KMS-11 (cell line): ENCODE measurements around the gene CCSER1.

Experiments used
- H2AFZ ChIP-seq: fragments of 200-600 bp; sonication (generic); 2 replicates; pipeline ENCODE4 v1.6.1; 2016; ENCODE audit warnings: antibody characterized with exemption, mixed run types, low read depth
- H3K27ac ChIP-seq: fragments of 200-600 bp; sonication (generic); 2 replicates; pipeline ENCODE4 v1.6.1; 2016; ENCODE audit warnings: mild to moderate bottlenecking, mixed run types
- H3K27me3 ChIP-seq: fragments of 200-600 bp; sonication (generic); 2 replicates; pipeline ENCODE4 v1.6.1; 2017; ENCODE audit warnings: mild to moderate bottlenecking, low read depth, mixed run types, moderate library complexity; ENCODE audit not compliant: insufficient read depth
- H3K36me3 ChIP-seq: fragments of 200-600 bp; sonication (generic); 2 replicates; pipeline ENCODE4 v1.6.1; 2017; ENCODE audit warnings: mild to moderate bottlenecking, mixed run types; ENCODE audit not compliant: insufficient read depth
- H3K4me1 ChIP-seq: fragments of 200-600 bp; sonication (generic); 2 replicates; pipeline ENCODE4 v1.6.1; 2016; ENCODE audit warnings: mild to moderate bottlenecking, low read depth, mixed run types; ENCODE audit not compliant: poor library complexity, severe bottlenecking
- H3K4me2 ChIP-seq: fragments of 200-600 bp; sonication (generic); 2 replicates; pipeline ENCODE4 v1.7.0; 2016; ENCODE audit warnings: mild to moderate bottlenecking, mixed run types
- H3K4me3 ChIP-seq: fragments of 200-600 bp; sonication (generic); IDR thresholded peaks from 2 replicates; pipeline ENCODE4 v1.6.1; 2017; ENCODE audit warnings: low read depth, low read length, mixed read lengths; ENCODE audit not compliant: insufficient read depth
- H3K79me2 ChIP-seq: fragments of 200-600 bp; sonication (generic); 2 replicates; pipeline ENCODE4 v1.6.1; 2016; ENCODE audit warnings: low read depth, mixed run types; ENCODE audit not compliant: insufficient read depth
- H3K9ac ChIP-seq: fragments of 200-600 bp; sonication (generic); 2 replicates; pipeline ENCODE4 v1.6.1; 2016; ENCODE audit warnings: mild to moderate bottlenecking, mixed run types
- H4K20me1 ChIP-seq: fragments of 200-600 bp; sonication (generic); 2 replicates; pipeline ENCODE4 v1.6.1; 2016; ENCODE audit warnings: mild to moderate bottlenecking, mixed run types; ENCODE audit not compliant: insufficient read depth
- TF ChIP-seq, protein P1 (sequence below): fragments of 200-600 bp; sonication (generic); conservative IDR thresholded peaks from 2 replicates; pipeline ENCODE4 v1.6.1; 2017; ENCODE audit warnings: low read depth, mild to moderate bottlenecking, antibody characterized with exemption, low read length, moderate library complexity, mixed read lengths

CCSER1 gene

GRCh38 chr4:90181644-90182043, 54.5 kb downstream of the CCSER1 start:
- Histone ChIP-seq H3K27me3 (no peaks in the 10 kb centered on the region), H4K20me1 (no peaks in the 10 kb centered on the region), H3K9ac (no peak overlapping the region), H2AFZ (no peak overlapping the region), H3K79me2 (no peaks in the 10 kb centered on the region), H3K36me3 (no peaks in the 10 kb centered on the region), H3K27ac (no peak overlapping the region), H3K4me1 (no peaks in the 10 kb centered on the region), H3K4me2 (no peak overlapping the region), H3K4me3 (no peak overlapping the region)
- TF ChIP-seq, protein P1, sequence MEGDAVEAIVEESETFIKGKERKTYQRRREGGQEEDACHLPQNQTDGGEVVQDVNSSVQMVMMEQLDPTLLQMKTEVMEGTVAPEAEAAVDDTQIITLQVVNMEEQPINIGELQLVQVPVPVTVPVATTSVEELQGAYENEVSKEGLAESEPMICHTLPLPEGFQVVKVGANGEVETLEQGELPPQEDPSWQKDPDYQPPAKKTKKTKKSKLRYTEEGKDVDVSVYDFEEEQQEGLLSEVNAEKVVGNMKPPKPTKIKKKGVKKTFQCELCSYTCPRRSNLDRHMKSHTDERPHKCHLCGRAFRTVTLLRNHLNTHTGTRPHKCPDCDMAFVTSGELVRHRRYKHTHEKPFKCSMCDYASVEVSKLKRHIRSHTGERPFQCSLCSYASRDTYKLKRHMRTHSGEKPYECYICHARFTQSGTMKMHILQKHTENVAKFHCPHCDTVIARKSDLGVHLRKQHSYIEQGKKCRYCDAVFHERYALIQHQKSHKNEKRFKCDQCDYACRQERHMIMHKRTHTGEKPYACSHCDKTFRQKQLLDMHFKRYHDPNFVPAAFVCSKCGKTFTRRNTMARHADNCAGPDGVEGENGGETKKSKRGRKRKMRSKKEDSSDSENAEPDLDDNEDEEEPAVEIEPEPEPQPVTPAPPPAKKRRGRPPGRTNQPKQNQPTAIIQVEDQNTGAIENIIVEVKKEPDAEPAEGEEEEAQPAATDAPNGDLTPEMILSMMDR, result no peak

GRCh38 chr4:90183254-90183653, 56.1 kb downstream of the CCSER1 start:
- Histone ChIP-seq H2AFZ (no peak overlapping the region), H3K4me1 (no peaks in the 10 kb centered on the region), H4K20me1 (no peaks in the 10 kb centered on the region), H3K27ac (no peak overlapping the region), H3K79me2 (no peaks in the 10 kb centered on the region), H3K4me3 (no peak overlapping the region), H3K27me3 (no peaks in the 10 kb centered on the region), H3K36me3 (no peaks in the 10 kb centered on the region), H3K4me2 (no peak overlapping the region), H3K9ac (no peak overlapping the region)
- TF ChIP-seq, protein P1, result no peak

- Histone ChIP-seq H3K4me2 (no peak overlapping the region), H2AFZ (no peak overlapping the region), H3K27ac (no peak overlapping the region), H4K20me1 (no peaks in the 10 kb centered on the region), H3K4me3 (no peak overlapping the region), H3K27me3 (no peaks in the 10 kb centered on the region), H3K36me3 (no peaks in the 10 kb centered on the region), H3K4me1 (no peaks in the 10 kb centered on the region), H3K79me2 (no peaks in the 10 kb centered on the region), H3K9ac (no peak overlapping the region)
- TF ChIP-seq, protein P1, result no peak
These were observed 57.4 kb downstream of the CCSER1 start for GRCh38 chr4:90184560-90184959.

GRCh38 chr4:90185416-90185815, 58.2 kb downstream of the CCSER1 start:
- Histone ChIP-seq H3K4me2 (no peak overlapping the region), H3K4me3 (no peak overlapping the region), H3K79me2 (no peaks in the 10 kb centered on the region), H4K20me1 (no peaks in the 10 kb centered on the region), H3K36me3 (no peaks in the 10 kb centered on the region), H3K4me1 (no peaks in the 10 kb centered on the region), H3K9ac (no peak overlapping the region), H3K27ac (no peak overlapping the region), H3K27me3 (no peaks in the 10 kb centered on the region), H2AFZ (no peak overlapping the region)
- TF ChIP-seq, protein P1, result no peak

- no peaks in the 10 kb centered on the region for H3K79me2 ChIP-seq
- no peaks in the 10 kb centered on the region for H4K20me1 ChIP-seq
- no peak overlapping the region for H3K27ac ChIP-seq
These were observed 59.0 kb downstream of the CCSER1 start for GRCh38 chr4:90186229-90186628.

More at GRCh38 chr4:90186229-90186628, 59.0 kb downstream of the CCSER1 start:
- no peaks in the 10 kb centered on the region for H3K4me1 ChIP-seq
- H3K4me3 ChIP-seq, result no peak overlapping the region
- TF ChIP-seq, protein P1, result no peak
- no peak overlapping the region for H3K9ac ChIP-seq
- H3K4me2 ChIP-seq, result no peak overlapping the region
- no peak overlapping the region for H2AFZ ChIP-seq
- no peaks in the 10 kb centered on the region for H3K27me3 ChIP-seq
- no peaks in the 10 kb centered on the region for H3K36me3 ChIP-seq
